Upper lobe of left lung (tissue), 4 donors: ENCODE results near the gene C5orf47.

Source experiments
- EP300 ChIP-seq, 4 donors: sonication (generic); formaldehyde crosslinking; IDR thresholded peaks; one replicate each; pipeline ENCODE4 v1.5.1; 2017; ENCODE audit warnings: antibody characterized with exemption in 4 of 4, control low read depth in 2 of 4
- POLR2AphosphoS5 ChIP-seq, 2 donors: sonication (generic); formaldehyde crosslinking; IDR thresholded peaks; one replicate each; pipeline ENCODE4 v1.5.1; 2017; ENCODE audit warnings: antibody characterized with exemption in 2 of 2
- TF ChIP-seq, protein P1 (sequence below), 6 experiments: fragments of 450-650 bp in 4 of 6; fragments of 200-600 bp in 2 of 6; sonication (generic) in 2 of 6; IDR thresholded peaks; one replicate each; pipeline ENCODE4 v1.5.1; 2016 to 2019; ENCODE audit warnings: antibody characterized with exemption in 6 of 6

GRCh38 chr5:173950829-173951228, 38.1 kb upstream of the C5orf47 start:
- TF ChIP-seq, protein P1, sequence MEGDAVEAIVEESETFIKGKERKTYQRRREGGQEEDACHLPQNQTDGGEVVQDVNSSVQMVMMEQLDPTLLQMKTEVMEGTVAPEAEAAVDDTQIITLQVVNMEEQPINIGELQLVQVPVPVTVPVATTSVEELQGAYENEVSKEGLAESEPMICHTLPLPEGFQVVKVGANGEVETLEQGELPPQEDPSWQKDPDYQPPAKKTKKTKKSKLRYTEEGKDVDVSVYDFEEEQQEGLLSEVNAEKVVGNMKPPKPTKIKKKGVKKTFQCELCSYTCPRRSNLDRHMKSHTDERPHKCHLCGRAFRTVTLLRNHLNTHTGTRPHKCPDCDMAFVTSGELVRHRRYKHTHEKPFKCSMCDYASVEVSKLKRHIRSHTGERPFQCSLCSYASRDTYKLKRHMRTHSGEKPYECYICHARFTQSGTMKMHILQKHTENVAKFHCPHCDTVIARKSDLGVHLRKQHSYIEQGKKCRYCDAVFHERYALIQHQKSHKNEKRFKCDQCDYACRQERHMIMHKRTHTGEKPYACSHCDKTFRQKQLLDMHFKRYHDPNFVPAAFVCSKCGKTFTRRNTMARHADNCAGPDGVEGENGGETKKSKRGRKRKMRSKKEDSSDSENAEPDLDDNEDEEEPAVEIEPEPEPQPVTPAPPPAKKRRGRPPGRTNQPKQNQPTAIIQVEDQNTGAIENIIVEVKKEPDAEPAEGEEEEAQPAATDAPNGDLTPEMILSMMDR (IDR thresholded peaks at IDR 0.05): no peak
- TF ChIP-seq POLR2AphosphoS5 (IDR thresholded peaks at IDR 0.05) (no peak), EP300 (IDR thresholded peaks at IDR 0.05) (no peak)
